PC-9 (cell line): ENCODE results near the gene FIGN. TPM values are rescaled to one million over a fixed set of nuclear protein-coding genes. Genes with fewer than 3 reads are reported as not detected.

Source experiments
- BruUV-seq: library from RNA; stranded (reverse); fragments of 400-500 nt; replicated peaks from 2 replicates; lab custom pipeline; 2021; lab: Mats Ljungman, UMichigan
- CTCF ChIA-PET: fragments of 300-600 bp; sonication (Branson Sonifier 250); formaldehyde crosslinking; loops from one replicate; lab custom pipeline; 2022; ENCODE audit warnings: antibody characterized with exemption; lab: Charles Lee
- POLR2A ChIA-PET: fragments of 300-600 bp; sonication (Branson Sonifier 250); formaldehyde crosslinking; loops from one replicate; lab custom pipeline; 2022; ENCODE audit warnings: antibody characterized with exemption; ENCODE audit not compliant: unreplicated experiment; lab: Charles Lee
- DNase-seq, 2 experiments: peaks; one replicate each; pipeline versions ENCODE4 v3.0.0 to v3.0.0-alpha.2; 2015 to 2022; ENCODE audit warnings: mixed read lengths in 1 of 2
- H2AFZ ChIP-seq: fragments of 200-600 bp; sonication (generic); 2 replicates; pipeline ENCODE4 v1.8.1; 2017; ENCODE audit warnings: antibody characterized with exemption
- H3F3A ChIP-seq: fragments of 200-600 bp; sonication (generic); 2 replicates; pipeline ENCODE4 v1.8.1; 2017; ENCODE audit warnings: antibody characterized with exemption, mild to moderate bottlenecking, low read depth; ENCODE audit not compliant: insufficient read depth
- H3K27ac ChIP-seq: fragments of 200-600 bp; sonication (generic); 2 replicates; pipeline ENCODE4 v1.6.1; 2016; ENCODE audit warnings: mixed run types
- H3K27me3 ChIP-seq: fragments of 200-600 bp; sonication (generic); 2 replicates; pipeline ENCODE4 v1.6.1; 2016; ENCODE audit warnings: low read depth, mixed run types; ENCODE audit not compliant: insufficient read depth
- H3K36me3 ChIP-seq: fragments of 200-600 bp; sonication (generic); 2 replicates; pipeline ENCODE4 v1.6.1; 2016; ENCODE audit warnings: low read depth, mixed run types
- H3K4me1 ChIP-seq: fragments of 200-600 bp; sonication (generic); replicated peaks from 2 replicates; pipeline ENCODE4 v1.6.1; 2016; ENCODE audit warnings: mixed run types; ENCODE audit not compliant: insufficient read depth
- H3K4me2 ChIP-seq: fragments of 200-600 bp; sonication (generic); 2 replicates; pipeline ENCODE4 v1.6.1; 2017; ENCODE audit warnings: mixed run types
- H3K4me3 ChIP-seq: fragments of 200-600 bp; sonication (generic); 2 replicates; pipeline ENCODE4 v1.6.1; 2016; ENCODE audit warnings: mixed run types
- H3K79me2 ChIP-seq: fragments of 200-600 bp; sonication (generic); 2 replicates; pipeline ENCODE4 v1.6.1; 2017; ENCODE audit warnings: low read depth, mixed run types
- H3K9me2 ChIP-seq: fragments of 200-600 bp; sonication (generic); 2 replicates; pipeline ENCODE4 v1.8.1; 2017; ENCODE audit warnings: mild to moderate bottlenecking; ENCODE audit not compliant: insufficient read depth
- H3K9me3 ChIP-seq: fragments of 200-600 bp; sonication (generic); 2 replicates; pipeline ENCODE4 v1.8.1; 2016; ENCODE audit warnings: low read depth; ENCODE audit not compliant: insufficient read depth
- H4K20me1 ChIP-seq: fragments of 200-600 bp; sonication (generic); 2 replicates; pipeline ENCODE4 v1.8.1; 2017; ENCODE audit not compliant: insufficient read depth
- EZH2 ChIP-seq: fragments of 200-600 bp; sonication (generic); IDR thresholded peaks from 2 replicates; pipeline ENCODE4 v1.8.0; 2017; ENCODE audit warnings: antibody characterized with exemption, low read depth
- intact Hi-C: fragments of 100-400 bp; cut with micrococcal nuclease; formaldehyde crosslinking; loops from one replicate; pipeline ENCODE4 v1.10.0; 2022; ENCODE audit not compliant: unreplicated experiment
- total RNA-seq: library from RNA; stranded (reverse); gene quantifications from 2 replicates; pipeline ENCODE4 v1.2.3, GENCODE V29; 2021
- TF ChIP-seq, protein P1 (sequence below): fragments of 200-600 bp; sonication (generic); conservative IDR thresholded peaks from 2 replicates; pipeline ENCODE4 v1.6.1; 2017; ENCODE audit warnings: mixed run types, antibody characterized with exemption, mild to moderate bottlenecking, moderate library complexity

Gene FIGN
- total RNA-seq, 1 experiment from 2014 or later, result 7.4 TPM

DNA sequence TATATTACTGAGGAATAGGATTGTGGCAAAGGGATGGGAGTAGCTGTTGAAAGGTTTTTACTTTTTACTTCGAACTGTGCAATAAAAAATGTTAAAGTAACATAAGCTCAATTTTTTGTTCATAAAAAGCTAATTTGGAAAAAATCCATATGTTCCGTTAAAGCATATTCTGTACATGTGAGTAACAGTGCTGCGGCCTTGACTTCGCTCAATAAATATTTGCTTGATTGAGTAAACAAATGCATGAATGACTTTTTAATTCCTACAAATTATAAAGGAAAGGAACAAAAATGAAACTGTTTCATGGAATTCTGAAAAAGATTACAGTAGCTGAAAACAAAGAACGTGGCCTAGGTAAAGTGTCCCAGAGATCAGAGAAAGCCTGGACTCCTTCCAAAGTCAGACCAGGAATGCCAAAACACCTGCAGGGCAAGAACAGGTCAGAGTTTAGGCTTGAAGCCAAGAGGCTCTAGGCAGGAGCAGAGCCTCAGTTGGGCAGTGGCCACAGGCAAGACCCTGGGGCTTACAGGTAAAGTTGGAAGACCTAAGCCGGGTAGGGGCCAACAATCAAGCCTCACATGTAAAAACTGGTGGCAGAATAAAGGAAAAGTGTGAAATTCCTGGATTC, 44.3 kb upstream of the FIGN start:
- CTCF ChIA-PET, result no interaction called here

DNA sequence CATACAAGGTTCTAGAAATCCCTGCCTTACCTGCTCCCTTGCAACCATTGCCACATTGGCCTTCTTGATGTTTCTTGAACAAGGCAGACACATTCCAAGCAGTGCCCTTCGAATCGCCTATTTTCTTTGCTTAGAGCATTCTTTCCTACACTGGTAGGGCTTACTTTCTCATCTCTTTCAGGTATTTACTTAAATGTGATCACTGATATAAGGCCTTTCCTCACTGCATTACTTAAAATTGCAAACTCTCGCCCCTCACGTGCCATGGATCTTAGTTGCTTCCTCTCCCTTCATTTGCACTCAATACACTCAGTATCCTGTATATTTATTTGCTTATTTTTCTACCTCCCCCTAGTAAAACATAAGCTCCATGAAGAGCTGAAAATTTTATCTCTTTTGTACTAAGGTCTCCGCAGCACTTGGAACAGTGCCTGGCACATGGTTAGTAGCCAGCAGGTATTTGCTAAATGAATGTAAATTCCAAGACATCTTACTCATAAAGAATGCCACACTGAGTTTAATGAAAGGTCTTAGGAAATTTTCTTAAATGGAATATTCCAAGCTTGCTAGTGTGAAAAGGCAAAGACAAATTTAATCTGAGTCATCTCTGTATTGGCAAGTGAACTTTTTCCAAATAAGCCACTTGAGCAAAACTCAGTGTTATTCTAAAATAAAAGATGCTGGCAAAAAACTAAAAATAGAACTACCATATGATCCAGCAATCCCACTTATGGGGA, 42.4 kb upstream of the FIGN start:
- TF ChIP-seq, protein P1, sequence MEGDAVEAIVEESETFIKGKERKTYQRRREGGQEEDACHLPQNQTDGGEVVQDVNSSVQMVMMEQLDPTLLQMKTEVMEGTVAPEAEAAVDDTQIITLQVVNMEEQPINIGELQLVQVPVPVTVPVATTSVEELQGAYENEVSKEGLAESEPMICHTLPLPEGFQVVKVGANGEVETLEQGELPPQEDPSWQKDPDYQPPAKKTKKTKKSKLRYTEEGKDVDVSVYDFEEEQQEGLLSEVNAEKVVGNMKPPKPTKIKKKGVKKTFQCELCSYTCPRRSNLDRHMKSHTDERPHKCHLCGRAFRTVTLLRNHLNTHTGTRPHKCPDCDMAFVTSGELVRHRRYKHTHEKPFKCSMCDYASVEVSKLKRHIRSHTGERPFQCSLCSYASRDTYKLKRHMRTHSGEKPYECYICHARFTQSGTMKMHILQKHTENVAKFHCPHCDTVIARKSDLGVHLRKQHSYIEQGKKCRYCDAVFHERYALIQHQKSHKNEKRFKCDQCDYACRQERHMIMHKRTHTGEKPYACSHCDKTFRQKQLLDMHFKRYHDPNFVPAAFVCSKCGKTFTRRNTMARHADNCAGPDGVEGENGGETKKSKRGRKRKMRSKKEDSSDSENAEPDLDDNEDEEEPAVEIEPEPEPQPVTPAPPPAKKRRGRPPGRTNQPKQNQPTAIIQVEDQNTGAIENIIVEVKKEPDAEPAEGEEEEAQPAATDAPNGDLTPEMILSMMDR, result no peak
- TF ChIP-seq EZH2, result no peak
- intact Hi-C loops, result loop anchor here (2.0 to 10.0 kb wide), 2 partner anchors 93 to 99 kb away; no protein-coding TSS in a partner anchor
- POLR2A ChIA-PET, result no interaction called here
- Histone ChIP-seq H3K79me2 (no peaks in the 10 kb centered on the region), H4K20me1 (no peaks in the 10 kb centered on the region), H3K4me3 (no peak overlapping the region), H3F3A (peaks cover 42% of the 10 kb centered on the region), H3K36me3 (no peaks in the 10 kb centered on the region), H3K4me2 (peak overlapping the region; percentile 60), H3K9me3 (no peaks in the 10 kb centered on the region), H3K27ac (peak overlapping the region; percentile 68), H3K4me1 (peaks cover 63% of the 10 kb centered on the region), H3K9me2 (no peaks in the 10 kb centered on the region), H2AFZ (no peak overlapping the region), H3K27me3 (no peaks in the 10 kb centered on the region)
- peak; percentile 66 to 94 for DNase-seq
- CTCF ChIA-PET, result interaction anchor here (0.6 kb wide), 1 partner anchor 152 kb away, joined by 6 read pairs; no protein-coding TSS in a partner anchor
- TSS peak; percentile 36 for BruUV-seq

More for the DNA sequence above, 44.3 kb upstream of the FIGN start:
- intact Hi-C loops, result loop anchor here (2.0 to 10.0 kb wide), 5 partner anchors 43 to 431 kb away; partner anchors contain the start of gene FIGN
- no peak overlapping the region for H2AFZ ChIP-seq
- H3K9me3 ChIP-seq, result no peaks in the 10 kb centered on the region
- H3K27ac ChIP-seq, result peak overlapping the region; percentile 52
- no peaks in the 10 kb centered on the region for H4K20me1 ChIP-seq
- POLR2A ChIA-PET, result interaction anchor here (0.7 kb wide), 1 partner anchor 12 kb away, joined by 3 read pairs; no protein-coding TSS in a partner anchor
- BruUV-seq, result no TSS peak
- peak; percentile 77 to 79 for DNase-seq
- no peaks in the 10 kb centered on the region for H3K36me3 ChIP-seq
- peaks cover 35% of the 10 kb centered on the region for H3F3A ChIP-seq
- H3K4me2 ChIP-seq, result peak overlapping the region; percentile 60
- peaks cover 51% of the 10 kb centered on the region for H3K4me1 ChIP-seq
- H3K9me2 ChIP-seq, result no peaks in the 10 kb centered on the region
- H3K27me3 ChIP-seq, result no peaks in the 10 kb centered on the region
- TF ChIP-seq EZH2, result no peak
- TF ChIP-seq, protein P1, result no peak
- H3K4me3 ChIP-seq, result no peak overlapping the region; the same call in 1 of the 2 replicates
- no peaks in the 10 kb centered on the region for H3K79me2 ChIP-seq

DNA sequence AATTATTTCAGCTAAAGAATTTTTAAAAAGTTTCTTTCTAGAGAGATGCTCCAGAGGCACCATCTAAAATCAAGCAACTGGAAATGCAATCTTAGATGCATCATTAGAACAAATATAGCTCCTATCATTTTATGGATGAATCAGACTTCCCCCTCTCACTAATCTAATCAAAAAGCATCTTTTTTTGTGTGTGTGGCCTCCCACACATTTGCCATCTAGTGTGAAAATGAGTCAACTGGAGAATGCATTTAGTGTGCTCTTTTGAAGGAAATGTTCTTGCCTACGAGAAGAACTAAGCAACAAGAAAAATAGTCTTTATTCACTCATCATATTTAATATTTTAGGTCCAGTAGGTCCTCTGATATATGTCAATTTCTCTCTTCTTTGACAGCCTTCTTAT, 39.5 kb upstream of the FIGN start:
- Histone ChIP-seq H4K20me1 (no peaks in the 10 kb centered on the region), H3K4me2 (peak overlapping the region; percentile 66; the same call in 1 of the 2 replicates), H3K36me3 (no peaks in the 10 kb centered on the region), H3F3A (peaks cover 38% of the 10 kb centered on the region), H3K27ac (peak overlapping the region; percentile 70), H3K27me3 (no peaks in the 10 kb centered on the region), H3K79me2 (no peaks in the 10 kb centered on the region), H3K9me3 (no peaks in the 10 kb centered on the region), H3K4me3 (no peak overlapping the region), H2AFZ (no peak overlapping the region), H3K9me2 (no peaks in the 10 kb centered on the region), H3K4me1 (peaks cover 60% of the 10 kb centered on the region)
- CTCF ChIA-PET, result interaction anchor here (0.6 kb wide), 1 partner anchor 672 kb away, joined by 3 read pairs; no protein-coding TSS in a partner anchor
- TF ChIP-seq, protein P1, result no peak
- no peak for TF ChIP-seq EZH2
- POLR2A ChIA-PET, result interaction anchor here (0.6 kb wide), 1 partner anchor 41 kb away, joined by 6 read pairs; no protein-coding TSS in a partner anchor
- DNase-seq, result no peak
- BruUV-seq, result no TSS peak
- intact Hi-C loops, result loop anchor here (10.0 kb wide), 1 partner anchor 91 kb away; no protein-coding TSS in a partner anchor
